ENCODE data around the gene ADAM33. TPM values are rescaled to one million over a fixed set of nuclear protein-coding genes. Genes with fewer than 3 reads are reported as not detected.

ADAM33 gene
- total RNA-seq, 1 experiment from 2014 or later = not detected

DNA sequence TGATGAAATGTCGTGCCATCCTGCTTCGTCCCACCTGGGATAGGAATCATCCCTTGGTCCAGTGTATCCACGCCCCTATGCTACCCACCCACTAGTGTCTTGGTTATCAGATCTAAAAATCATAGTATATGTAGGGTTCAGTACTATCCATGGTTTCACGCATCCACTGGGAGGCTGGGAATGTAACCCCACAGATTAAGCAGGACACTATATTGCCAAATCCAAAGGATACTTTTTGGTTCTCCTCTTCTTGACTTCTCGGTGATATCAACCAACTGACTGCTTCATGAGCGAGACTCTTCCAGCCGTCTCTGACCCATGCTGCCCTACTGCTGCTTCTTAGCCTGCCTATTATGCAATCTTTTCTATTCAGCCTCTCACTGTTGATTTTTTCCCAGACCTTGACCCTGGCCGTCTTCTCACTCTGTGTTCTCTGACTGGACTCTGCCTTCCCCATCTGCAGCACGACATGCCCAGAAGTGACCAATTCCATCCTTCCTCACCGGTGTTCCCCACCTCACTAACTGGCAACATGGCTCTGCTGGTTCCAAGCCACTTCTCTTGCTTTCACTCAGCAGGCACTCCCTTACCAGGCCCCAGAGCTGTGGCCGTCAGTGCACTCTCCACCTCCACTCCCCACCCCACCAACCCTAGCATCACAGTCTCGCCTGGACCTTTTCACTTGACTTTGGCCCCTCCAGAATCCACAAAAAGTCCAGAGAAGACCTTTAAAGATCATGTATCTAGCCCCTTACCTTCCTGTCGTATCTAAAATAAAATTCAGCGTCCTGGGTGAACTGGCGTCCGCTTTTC, 53.1 kb downstream of the ADAM33 start:
- intact Hi-C loops (cut with micrococcal nuclease; ENCODE audit: unreplicated experiment) = no loop called here
- no peak for DNase-seq
- CTCF ChIA-PET = no interaction called here
- Mint-ChIP-seq H3K4me3 (ENCODE audit: low read depth, unreplicated experiment) (no peak overlapping the region), H3K27ac (ENCODE audit: unreplicated experiment) (no peak overlapping the region), H3K27me3 (ENCODE audit: unreplicated experiment) (no peaks in the 10 kb centered on the region), H3K9me3 (ENCODE audit: low read depth, unreplicated experiment) (no peaks in the 10 kb centered on the region), H3K4me1 (ENCODE audit: low read depth, unreplicated experiment) (no peaks in the 10 kb centered on the region), H3K36me3 (ENCODE audit: insufficient read depth, unreplicated experiment) (peaks cover 4% of the 10 kb centered on the region)
- BruUV-seq (replicated peaks) = no TSS peak
- TF ChIP-seq, protein P1, sequence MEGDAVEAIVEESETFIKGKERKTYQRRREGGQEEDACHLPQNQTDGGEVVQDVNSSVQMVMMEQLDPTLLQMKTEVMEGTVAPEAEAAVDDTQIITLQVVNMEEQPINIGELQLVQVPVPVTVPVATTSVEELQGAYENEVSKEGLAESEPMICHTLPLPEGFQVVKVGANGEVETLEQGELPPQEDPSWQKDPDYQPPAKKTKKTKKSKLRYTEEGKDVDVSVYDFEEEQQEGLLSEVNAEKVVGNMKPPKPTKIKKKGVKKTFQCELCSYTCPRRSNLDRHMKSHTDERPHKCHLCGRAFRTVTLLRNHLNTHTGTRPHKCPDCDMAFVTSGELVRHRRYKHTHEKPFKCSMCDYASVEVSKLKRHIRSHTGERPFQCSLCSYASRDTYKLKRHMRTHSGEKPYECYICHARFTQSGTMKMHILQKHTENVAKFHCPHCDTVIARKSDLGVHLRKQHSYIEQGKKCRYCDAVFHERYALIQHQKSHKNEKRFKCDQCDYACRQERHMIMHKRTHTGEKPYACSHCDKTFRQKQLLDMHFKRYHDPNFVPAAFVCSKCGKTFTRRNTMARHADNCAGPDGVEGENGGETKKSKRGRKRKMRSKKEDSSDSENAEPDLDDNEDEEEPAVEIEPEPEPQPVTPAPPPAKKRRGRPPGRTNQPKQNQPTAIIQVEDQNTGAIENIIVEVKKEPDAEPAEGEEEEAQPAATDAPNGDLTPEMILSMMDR (IDR thresholded peaks at IDR 0.05; ENCODE audit: unreplicated experiment) = no peak

DNA sequence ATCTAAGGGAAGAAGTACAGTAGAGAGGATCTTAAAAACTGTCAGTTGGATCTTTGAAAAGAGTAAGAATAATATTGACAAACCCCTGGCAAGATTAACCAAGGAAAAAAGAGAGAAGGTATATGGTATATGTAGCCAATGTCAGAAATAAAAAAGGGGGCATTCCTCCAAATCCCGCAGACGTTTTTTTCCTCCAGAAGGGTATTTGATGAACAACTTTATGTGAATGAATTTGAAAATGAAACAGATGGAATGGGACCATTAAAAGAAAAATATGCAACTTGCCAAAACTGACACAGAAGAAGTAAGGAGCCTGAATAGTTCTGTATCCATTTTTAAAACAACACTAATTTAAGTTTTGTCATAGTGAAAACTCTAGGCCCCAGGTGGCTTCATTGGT, 54.3 kb downstream of the ADAM33 start:
- no TSS peak for BruUV-seq (replicated peaks)
- no peaks in the 10 kb centered on the region for H3K4me1 Mint-ChIP-seq (ENCODE audit: low read depth, unreplicated experiment)
- H3K27me3 Mint-ChIP-seq (ENCODE audit: unreplicated experiment) = no peaks in the 10 kb centered on the region
- H3K9me3 Mint-ChIP-seq (ENCODE audit: low read depth, unreplicated experiment) = no peaks in the 10 kb centered on the region
- no peak for DNase-seq
- no peak overlapping the region for H3K4me3 Mint-ChIP-seq (ENCODE audit: low read depth, unreplicated experiment)
- intact Hi-C loops (cut with micrococcal nuclease; ENCODE audit: unreplicated experiment) = no loop called here
- TF ChIP-seq, protein P1 (IDR thresholded peaks at IDR 0.05; ENCODE audit: unreplicated experiment) = no peak
- peaks cover 4% of the 10 kb centered on the region for H3K36me3 Mint-ChIP-seq (ENCODE audit: insufficient read depth, unreplicated experiment)
- no peak overlapping the region for H3K27ac Mint-ChIP-seq (ENCODE audit: unreplicated experiment)
- CTCF ChIA-PET = no interaction called here

DNA sequence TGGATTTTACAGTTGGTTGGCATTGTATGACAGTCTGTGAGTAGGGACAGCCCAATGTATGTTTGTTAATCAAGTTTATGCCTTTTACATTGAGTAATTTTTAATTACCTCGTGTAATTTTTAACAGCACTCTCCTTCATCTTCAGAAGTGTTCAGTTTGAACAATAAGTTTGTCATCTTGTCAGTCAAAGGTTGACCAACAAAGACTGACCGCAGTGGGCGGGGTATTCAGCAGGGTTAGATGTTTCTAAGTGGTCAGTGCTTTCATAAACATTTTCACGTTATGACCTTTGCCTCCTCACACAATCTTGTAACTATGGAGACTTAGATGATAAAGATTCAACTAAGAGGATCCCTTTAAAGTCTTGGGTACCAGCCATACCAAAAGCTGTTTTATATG, 59.4 kb downstream of the ADAM33 start:
- TF ChIP-seq, protein P1 (IDR thresholded peaks at IDR 0.05; ENCODE audit: unreplicated experiment) = no peak
- H3K9me3 Mint-ChIP-seq (ENCODE audit: low read depth, unreplicated experiment) = no peaks in the 10 kb centered on the region
- H3K36me3 Mint-ChIP-seq (ENCODE audit: insufficient read depth, unreplicated experiment) = peaks cover 4% of the 10 kb centered on the region
- no peak overlapping the region for H3K27ac Mint-ChIP-seq (ENCODE audit: unreplicated experiment)
- CTCF ChIA-PET = no interaction called here
- H3K4me3 Mint-ChIP-seq (ENCODE audit: low read depth, unreplicated experiment) = no peak overlapping the region
- H3K27me3 Mint-ChIP-seq (ENCODE audit: unreplicated experiment) = no peaks in the 10 kb centered on the region
- intact Hi-C loops (cut with micrococcal nuclease; ENCODE audit: unreplicated experiment) = no loop called here
- H3K4me1 Mint-ChIP-seq (ENCODE audit: low read depth, unreplicated experiment) = no peaks in the 10 kb centered on the region
- no peak for DNase-seq
- BruUV-seq (replicated peaks) = no TSS peak

DNA sequence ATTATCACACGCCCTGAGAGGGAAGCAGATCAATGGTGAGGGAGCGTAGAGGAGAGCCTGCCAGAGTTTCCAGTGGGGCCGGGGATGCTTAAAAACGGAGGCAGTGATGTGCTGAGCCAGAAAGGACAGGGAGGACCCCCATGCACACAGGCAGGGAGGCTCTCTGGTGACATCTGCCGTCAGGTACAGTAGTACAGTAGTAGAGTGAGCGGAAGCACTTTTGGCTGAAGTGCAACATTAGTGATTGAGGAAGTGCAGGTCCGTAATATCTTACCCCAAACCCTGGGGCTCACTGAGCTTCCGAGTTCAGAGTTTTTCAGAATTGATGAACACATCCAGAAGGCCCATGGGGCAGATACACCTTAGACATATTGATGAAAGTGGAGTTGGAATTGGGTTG, 60.7 kb downstream of the ADAM33 start:
- Mint-ChIP-seq H3K36me3 (ENCODE audit: insufficient read depth, unreplicated experiment) (peaks cover 4% of the 10 kb centered on the region), H3K27me3 (ENCODE audit: unreplicated experiment) (no peaks in the 10 kb centered on the region), H3K9me3 (ENCODE audit: low read depth, unreplicated experiment) (no peaks in the 10 kb centered on the region), H3K27ac (ENCODE audit: unreplicated experiment) (no peak overlapping the region), H3K4me1 (ENCODE audit: low read depth, unreplicated experiment) (no peaks in the 10 kb centered on the region), H3K4me3 (ENCODE audit: low read depth, unreplicated experiment) (no peak overlapping the region)
- intact Hi-C loops (cut with micrococcal nuclease; ENCODE audit: unreplicated experiment) = no loop called here
- CTCF ChIA-PET = interaction anchor here (0.5 kb wide), 1 partner anchor 1045 kb away, joined by 3 read pairs; no protein-coding TSS in a partner anchor
- TF ChIP-seq, protein P1 (IDR thresholded peaks at IDR 0.05; ENCODE audit: unreplicated experiment) = no peak
- BruUV-seq (replicated peaks) = no TSS peak
- no peak for DNase-seq

Other genes starting within 250 kb of the ADAM33 start
- 23.9 and 28.3 TPM in 2 replicates for gene ATRN, start 211.0 kb downstream of the ADAM33 start, total RNA-seq (2022)
- not detected in 2 replicates for gene GFRA4, start 18.6 kb downstream of the ADAM33 start, total RNA-seq (2022)
- not detected in 2 replicates for gene SIGLEC1, start 30.6 kb upstream of the ADAM33 start, total RNA-seq (2022)
- not detected in 2 replicates for gene HSPA12B, start 50.7 kb upstream of the ADAM33 start, total RNA-seq (2022)
- gene ADISSP, start 85.7 kb upstream of the ADAM33 start, total RNA-seq (2022) = 27.3 and 29.0 TPM in 2 replicates
- gene SPEF1, start 99.4 kb upstream of the ADAM33 start, total RNA-seq (2022) = 0.28 TPM in 1 of 2 replicates, not detected in the other
- 44.7 and 44.9 TPM in 2 replicates for gene CENPB, start 104.7 kb upstream of the ADAM33 start, total RNA-seq (2022)
- gene CDC25B, start 114.3 kb upstream of the ADAM33 start, total RNA-seq (2022) = 69.6 and 75.0 TPM in 2 replicates
- 7.2 and 9.5 TPM in 2 replicates for gene AP5S1, start 138.5 kb upstream of the ADAM33 start, total RNA-seq (2022)
- 29.8 and 32.1 TPM in 2 replicates for gene MAVS, start 164.8 kb upstream of the ADAM33 start, total RNA-seq (2022)
- 37.9 TPM in 2 replicates for gene PANK2, start 207.4 kb upstream of the ADAM33 start, total RNA-seq (2022)